ENCODE measurements around the gene PCDHGB6.

DNA sequence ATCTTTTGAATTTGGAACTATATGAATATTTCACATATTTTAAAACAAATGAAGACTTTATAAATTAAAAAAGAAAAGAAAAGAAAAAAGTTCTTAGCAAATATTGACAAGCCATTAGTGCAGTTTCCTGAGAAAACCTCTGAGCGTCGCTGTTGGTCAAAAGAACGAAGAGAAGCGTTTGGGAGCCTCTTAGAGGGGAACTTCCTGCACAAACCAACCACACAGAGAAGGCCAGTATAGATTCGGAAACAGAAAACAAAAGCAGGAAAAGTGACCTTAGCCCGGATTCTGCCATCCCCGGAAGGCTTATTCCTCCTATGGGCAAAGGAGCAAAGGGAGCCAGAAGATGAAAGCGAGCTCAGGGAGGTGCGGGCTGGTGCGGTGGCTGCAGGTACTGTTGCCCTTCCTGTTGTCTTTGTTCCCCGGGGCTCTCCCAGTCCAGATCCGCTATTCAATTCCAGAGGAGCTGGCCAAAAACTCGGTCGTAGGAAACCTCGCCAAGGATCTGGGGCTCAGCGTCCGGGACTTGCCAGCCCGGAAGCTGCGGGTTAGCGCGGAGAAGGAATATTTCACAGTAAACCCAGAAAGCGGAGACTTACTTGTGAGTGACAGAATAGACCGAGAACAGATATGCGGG, 47.9 kb upstream of the PCDHGB6 start, which contains the start of gene PCDHGB2:
- TF ChIP-seq, protein P1, sequence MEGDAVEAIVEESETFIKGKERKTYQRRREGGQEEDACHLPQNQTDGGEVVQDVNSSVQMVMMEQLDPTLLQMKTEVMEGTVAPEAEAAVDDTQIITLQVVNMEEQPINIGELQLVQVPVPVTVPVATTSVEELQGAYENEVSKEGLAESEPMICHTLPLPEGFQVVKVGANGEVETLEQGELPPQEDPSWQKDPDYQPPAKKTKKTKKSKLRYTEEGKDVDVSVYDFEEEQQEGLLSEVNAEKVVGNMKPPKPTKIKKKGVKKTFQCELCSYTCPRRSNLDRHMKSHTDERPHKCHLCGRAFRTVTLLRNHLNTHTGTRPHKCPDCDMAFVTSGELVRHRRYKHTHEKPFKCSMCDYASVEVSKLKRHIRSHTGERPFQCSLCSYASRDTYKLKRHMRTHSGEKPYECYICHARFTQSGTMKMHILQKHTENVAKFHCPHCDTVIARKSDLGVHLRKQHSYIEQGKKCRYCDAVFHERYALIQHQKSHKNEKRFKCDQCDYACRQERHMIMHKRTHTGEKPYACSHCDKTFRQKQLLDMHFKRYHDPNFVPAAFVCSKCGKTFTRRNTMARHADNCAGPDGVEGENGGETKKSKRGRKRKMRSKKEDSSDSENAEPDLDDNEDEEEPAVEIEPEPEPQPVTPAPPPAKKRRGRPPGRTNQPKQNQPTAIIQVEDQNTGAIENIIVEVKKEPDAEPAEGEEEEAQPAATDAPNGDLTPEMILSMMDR (IDR thresholded peaks at IDR 0.05; ENCODE audit: low read length), result peak; percentile 46
- TF ChIP-seq EZH2phosphoT487 (IDR thresholded peaks at IDR 0.05; ENCODE audit: low read length), result no peak
